Fibroblast of lung (primary cell): ENCODE measurements around the gene KRAS.

Experiments
- CTCF ChIP-seq, 2 donors: IDR thresholded peaks in 1 of 2; conservative IDR thresholded peaks in 1 of 2; 1 replicate in 1 of 2; 2 replicates in 1 of 2; pipeline ENCODE4 v1.5.1; 2011 to 2012; ENCODE audit warnings: low read length in 2 of 2, control low read depth in 1 of 2, inconsistent platforms in 1 of 2, low read depth in 1 of 2, mild to moderate bottlenecking in 1 of 2
- EZH2 ChIP-seq: IDR thresholded peaks from 2 replicates; pipeline ENCODE4 v1.5.1; 2012; ENCODE audit warnings: low read length, control low read depth, mild to moderate bottlenecking; ENCODE audit errors: missing control alignments

GRCh38 chr12:25213338-25213737, 37.4 kb downstream of the KRAS start:
- no peak for TF ChIP-seq CTCF (conservative IDR thresholded peaks at IDR 0.05 in 1 of 2, IDR thresholded peaks at IDR 0.05 in 1 of 2; ENCODE audit: low read depth in 1 of 2, low read length in 2 of 2)
- TF ChIP-seq EZH2: no peak
